Endodermal cell (in vitro differentiated cells): ENCODE measurements around the gene CPN1. TPM values are rescaled to one million over a fixed set of nuclear protein-coding genes. Genes with fewer than 3 reads are reported as not detected.

Experiments
- DNase-seq: peaks from one replicate; pipeline ENCODE4 v3.0.0-alpha.2; 2017
- H3K27ac ChIP-seq: 2 replicates; pipeline ENCODE4 v1.5.1; 2013; ENCODE audit warnings: mild to moderate bottlenecking, low read depth, low read length, moderate library complexity
- H3K27me3 ChIP-seq: 2 replicates; pipeline ENCODE4 v1.6.1; 2013; ENCODE audit warnings: mild to moderate bottlenecking, low read length, moderate library complexity; ENCODE audit not compliant: insufficient read depth, control insufficient read depth, poor library complexity, severe bottlenecking
- H3K36me3 ChIP-seq: 2 replicates; pipeline ENCODE4 v1.7.0; 2013; ENCODE audit warnings: mild to moderate bottlenecking, low read length, moderate library complexity; ENCODE audit not compliant: control insufficient read depth, insufficient read depth
- H3K4me1 ChIP-seq: one replicate; pipeline ENCODE4 v1.7.0; 2013; ENCODE audit warnings: low read length; ENCODE audit not compliant: control insufficient read depth, insufficient read depth
- H3K4me3 ChIP-seq: 2 replicates; pipeline ENCODE4 v1.5.1; 2013; ENCODE audit warnings: mild to moderate bottlenecking, low read length, moderate library complexity
- H3K9ac ChIP-seq: 2 replicates; pipeline ENCODE4 v1.6.1; 2013; ENCODE audit warnings: mild to moderate bottlenecking, low read length, moderate library complexity; ENCODE audit not compliant: poor library complexity, severe bottlenecking; ENCODE audit errors: extremely low read depth
- H3K9me3 ChIP-seq: 2 replicates; pipeline ENCODE4 v1.6.1; 2013; ENCODE audit warnings: mild to moderate bottlenecking, low read length, moderate library complexity; ENCODE audit not compliant: control insufficient read depth
- H3K27ac Mint-ChIP-seq: 2 replicates; pipeline ENCODE4 v1.8.0; 2020; ENCODE audit warnings: mixed read lengths
- H3K27me3 Mint-ChIP-seq: 2 replicates; pipeline ENCODE4 v1.8.0; 2021; ENCODE audit warnings: mild to moderate bottlenecking, mixed read lengths; ENCODE audit not compliant: insufficient read depth
- H3K36me3 Mint-ChIP-seq: 2 replicates; pipeline ENCODE4 v1.8.0; 2020; ENCODE audit warnings: low read depth, mixed read lengths
- H3K4me1 Mint-ChIP-seq: 2 replicates; pipeline ENCODE4 v1.8.0; 2020; ENCODE audit warnings: mixed read lengths
- H3K4me3 Mint-ChIP-seq: 2 replicates; pipeline ENCODE4 v1.8.0; 2020; ENCODE audit warnings: mild to moderate bottlenecking, moderate library complexity, mixed read lengths
- H3K9me3 Mint-ChIP-seq: 2 replicates; pipeline ENCODE4 v1.8.0; 2020; ENCODE audit warnings: mild to moderate bottlenecking, mixed read lengths
- WGBS, 2 experiments: methylation state at CpG; one replicate each; pipeline versions ENCODE4 v1.1.5 to v1.1.7; 2013; ENCODE audit warnings: missing lambda C conversion rate in 2 of 2, mixed read lengths in 1 of 2; ENCODE audit not compliant: insufficient coverage in 1 of 2, insufficient read length in 1 of 2; 5-methylcytosine and 5-hydroxymethylcytosine counted together
- total RNA-seq, 2 donors: library from RNA; stranded (reverse); fragmentation: NEBNext Ultra II Directional in 1 of 2; extraction: Animal tissue kit (Norgen Biotek cat#: 25700) in 1 of 2; gene quantifications; 2 replicates in 1 of 2; 3 replicates in 1 of 2; pipeline ENCODE4 v1.2.1, GENCODE V29; 2021
- TF ChIP-seq, protein P1 (sequence below): fragments of 200-600 bp; sonication (generic); conservative IDR thresholded peaks from 2 replicates; pipeline ENCODE4 v1.5.0; 2021; ENCODE audit warnings: antibody characterized with exemption, mild to moderate bottlenecking

Gene CPN1
- total RNA-seq, 2 donors from 2014 or later, result 0.71 to 1.3 TPM

DNA sequence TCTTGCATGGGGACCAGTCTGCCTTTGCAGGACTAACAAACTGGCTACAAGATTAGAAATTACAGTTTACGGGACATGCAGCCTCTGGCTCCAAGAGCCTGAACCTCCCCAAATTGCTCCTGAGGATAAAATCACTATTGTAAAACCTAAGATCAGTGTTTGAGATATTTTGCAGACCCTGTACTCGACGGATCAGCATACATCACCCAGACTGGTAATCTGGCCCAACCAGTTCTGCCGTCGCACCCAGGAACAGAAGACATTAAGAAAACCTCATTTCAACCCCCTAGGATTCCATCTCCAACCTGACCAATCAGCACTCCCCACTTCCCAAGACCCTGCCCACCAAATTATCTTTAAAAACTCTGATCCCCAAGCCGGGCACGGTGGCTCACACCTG lies 44.8 kb downstream of the CPN1 start:
- TF ChIP-seq, protein P1, sequence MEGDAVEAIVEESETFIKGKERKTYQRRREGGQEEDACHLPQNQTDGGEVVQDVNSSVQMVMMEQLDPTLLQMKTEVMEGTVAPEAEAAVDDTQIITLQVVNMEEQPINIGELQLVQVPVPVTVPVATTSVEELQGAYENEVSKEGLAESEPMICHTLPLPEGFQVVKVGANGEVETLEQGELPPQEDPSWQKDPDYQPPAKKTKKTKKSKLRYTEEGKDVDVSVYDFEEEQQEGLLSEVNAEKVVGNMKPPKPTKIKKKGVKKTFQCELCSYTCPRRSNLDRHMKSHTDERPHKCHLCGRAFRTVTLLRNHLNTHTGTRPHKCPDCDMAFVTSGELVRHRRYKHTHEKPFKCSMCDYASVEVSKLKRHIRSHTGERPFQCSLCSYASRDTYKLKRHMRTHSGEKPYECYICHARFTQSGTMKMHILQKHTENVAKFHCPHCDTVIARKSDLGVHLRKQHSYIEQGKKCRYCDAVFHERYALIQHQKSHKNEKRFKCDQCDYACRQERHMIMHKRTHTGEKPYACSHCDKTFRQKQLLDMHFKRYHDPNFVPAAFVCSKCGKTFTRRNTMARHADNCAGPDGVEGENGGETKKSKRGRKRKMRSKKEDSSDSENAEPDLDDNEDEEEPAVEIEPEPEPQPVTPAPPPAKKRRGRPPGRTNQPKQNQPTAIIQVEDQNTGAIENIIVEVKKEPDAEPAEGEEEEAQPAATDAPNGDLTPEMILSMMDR, result no peak
- H3K27me3 Mint-ChIP-seq, result no peaks in the 10 kb centered on the region
- Histone ChIP-seq H3K27me3 (no peaks in the 10 kb centered on the region), H3K36me3 (no peaks in the 10 kb centered on the region), H3K9me3 (peaks cover 26% of the 10 kb centered on the region), H3K4me1 (peaks cover 10% of the 10 kb centered on the region), H3K4me3 (no peak overlapping the region), H3K27ac (no peak overlapping the region), H3K9ac (no peak overlapping the region)
- peaks cover 31% of the 10 kb centered on the region for H3K4me1 Mint-ChIP-seq
- peak overlapping the region; percentile 84 for H3K27ac Mint-ChIP-seq
- no peak overlapping the region for H3K4me3 Mint-ChIP-seq
- peaks cover 32% of the 10 kb centered on the region for H3K9me3 Mint-ChIP-seq
- DNase-seq, result peak; percentile 20
- H3K36me3 Mint-ChIP-seq, result peaks cover 3% of the 10 kb centered on the region
- WGBS, 2 experiments, result 89 to 93% methylated on average over 1 to 7 of the region's 7 CpGs

GRCh38 chr10:100033766-100034418 lies 47.8 kb downstream of the CPN1 start:
- WGBS, 2 experiments, result 76% methylated on average over 1 of the region's 1 CpG; no CpG with 5 or more reads in 1 of the 2 experiments
- no peak for DNase-seq
- Mint-ChIP-seq H3K27ac (no peak overlapping the region), H3K27me3 (no peaks in the 10 kb centered on the region), H3K4me1 (peaks cover 28% of the 10 kb centered on the region), H3K36me3 (peaks cover 5% of the 10 kb centered on the region), H3K4me3 (no peak overlapping the region), H3K9me3 (peaks cover 42% of the 10 kb centered on the region)
- Histone ChIP-seq H3K4me3 (peak overlapping the region; percentile 69), H3K27ac (no peak overlapping the region), H3K9ac (no peak overlapping the region), H3K36me3 (no peaks in the 10 kb centered on the region), H3K4me1 (peaks cover 10% of the 10 kb centered on the region), H3K9me3 (peaks cover 35% of the 10 kb centered on the region), H3K27me3 (no peaks in the 10 kb centered on the region)
- TF ChIP-seq, protein P1, result no peak

DNA sequence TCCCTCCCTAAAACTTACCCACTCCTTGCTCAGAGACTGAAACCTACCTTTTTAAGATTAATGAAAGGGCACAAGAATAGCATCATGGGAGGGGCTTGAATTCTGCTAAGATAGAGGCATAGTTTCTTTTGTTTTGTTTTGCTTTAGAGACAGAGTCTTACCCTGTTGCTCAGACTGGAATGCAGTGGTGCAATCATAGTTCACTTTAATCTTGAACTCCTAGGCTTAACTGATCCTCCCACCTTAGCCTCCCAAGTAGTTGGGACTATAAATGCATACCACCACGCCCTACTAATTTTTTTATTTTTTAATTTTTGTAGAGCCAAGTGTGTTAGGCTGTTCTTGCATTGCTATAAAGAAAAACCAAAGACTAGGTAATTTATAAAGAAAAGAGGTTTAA lies 54.3 kb downstream of the CPN1 start:
- Histone ChIP-seq H3K27ac (no peak overlapping the region), H3K4me1 (no peaks in the 10 kb centered on the region), H3K9ac (no peak overlapping the region), H3K36me3 (no peaks in the 10 kb centered on the region), H3K9me3 (peaks cover 36% of the 10 kb centered on the region), H3K27me3 (no peaks in the 10 kb centered on the region), H3K4me3 (peak overlapping the region; percentile 53)
- peaks cover 10% of the 10 kb centered on the region for H3K4me1 Mint-ChIP-seq
- TF ChIP-seq, protein P1, result no peak
- no peak overlapping the region for H3K4me3 Mint-ChIP-seq
- H3K9me3 Mint-ChIP-seq, result peaks cover 49% of the 10 kb centered on the region
- no CpG with 5 or more reads among the region's 1 CpG for WGBS, 2 experiments
- peaks cover 6% of the 10 kb centered on the region for H3K27me3 Mint-ChIP-seq
- DNase-seq, result no peak
- H3K27ac Mint-ChIP-seq, result no peak overlapping the region
- peaks cover 12% of the 10 kb centered on the region for H3K36me3 Mint-ChIP-seq
